ENCODE data around the gene CSAG3. TPM values are rescaled to one million over a fixed set of nuclear protein-coding genes. Genes with fewer than 3 reads are reported as not detected.
"Not testable (repeated sequence)": the region's sequence is repeated elsewhere in the genome, so short reads cannot be mapped to it uniquely, and the experiment has no call there.

Gene CSAG3
- total and polyA plus RNA-seq, 2 of the 4 experiments (the other 2 are of a cell fraction), result not detected

DNA sequence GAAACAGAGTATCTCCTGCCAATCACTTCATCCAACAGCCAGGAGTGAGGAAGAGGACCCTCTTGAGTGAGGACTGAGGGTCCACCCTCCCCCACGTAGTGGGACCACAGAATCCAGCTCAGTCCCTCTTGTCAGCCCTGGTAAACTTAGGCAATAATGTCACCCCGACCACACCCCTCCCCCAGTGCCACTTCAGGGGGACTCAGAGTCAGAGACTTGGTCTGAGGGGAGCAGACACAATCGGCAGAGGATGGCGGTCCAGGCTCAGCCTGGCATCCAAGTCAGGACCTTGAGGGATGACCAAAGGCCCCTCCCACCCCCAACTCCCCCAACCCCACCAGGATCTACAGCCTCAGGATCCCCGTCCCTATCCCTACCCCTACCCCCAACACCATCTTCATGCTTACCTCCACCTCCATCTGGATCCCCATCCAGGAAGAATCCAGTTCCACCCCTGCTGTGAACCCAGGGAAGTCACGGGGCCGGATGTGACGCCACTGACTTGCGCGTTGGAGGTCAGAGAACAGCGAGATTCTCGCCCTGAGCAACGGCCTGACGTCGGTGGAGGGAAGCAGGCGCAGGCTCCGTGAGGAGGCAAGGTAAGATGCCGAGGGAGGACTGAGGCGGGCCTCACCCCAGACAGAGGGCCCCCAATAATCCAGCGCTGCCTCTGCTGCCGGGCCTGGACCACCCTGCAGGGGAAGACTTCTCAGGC, 25.6 kb upstream of the CSAG3 start, which contains the start of the genes CSAG1 and MAGEA12:
Gene CSAG1, minus strand, starts transcription at position 461 of the 715 bp plus-strand sequence. CDS start 1,261 bp downstream, outside the sequence.
Gene MAGEA12, plus strand, starts transcription at position 497 of the 715 bp plus-strand sequence. CDS start 2,405 bp downstream, outside the sequence.
- BruUV-seq (replicated peaks), result no TSS peak
- H4K5ac ChIP-seq (ENCODE audit: low read depth, low read length), result no peak within 1 kb of the TSS
- H3K14ac ChIP-seq (replicated peaks; ENCODE audit: low read depth, low read length), result no peak within 1 kb of the TSS
- H3K27ac ChIP-seq (ENCODE audit: insufficient read depth, low read length), result no peak within 1 kb of the TSS
- H3K4me2 ChIP-seq (ENCODE audit: low read depth, low read length), result no peak within 1 kb of the TSS
- H3K36me3 ChIP-seq (ENCODE audit: control insufficient read depth, insufficient read depth, low read length), result no peaks in the 10 kb centered on the region
- intact Hi-C loops (cut with micrococcal nuclease) (no loop called here), in situ Hi-C loops (cut with MboI; ENCODE audit: low sequenced_read_pairs) (no loop called here), dilution Hi-C loops (cut with HindIII; ENCODE audit: low sequenced_read_pairs, unreplicated experiment) (no loop called here)
- CTCF ChIA-PET, result no interaction called here
- no peak within 1 kb of the TSS for H4K91ac ChIP-seq (ENCODE audit: insufficient read depth, low read depth, low read length)
- no peak within 1 kb of the TSS for H4K8ac ChIP-seq (ENCODE audit: low read depth in 2 of 2, low read length in 2 of 2)
- no peak within 1 kb of the TSS for H2BK20ac ChIP-seq (ENCODE audit: low read depth, low read length)
- no peaks in the 10 kb centered on the region for H4K20me1 ChIP-seq (ENCODE audit: insufficient read depth, low read length)
- H3K56ac ChIP-seq (ENCODE audit: extremely low read depth, insufficient read depth, low read length), result no peak within 1 kb of the TSS
- H2BK120ac ChIP-seq (ENCODE audit: low read depth, low read length), result no peak within 1 kb of the TSS
- no peak within 1 kb of the TSS for H2AFZ ChIP-seq (replicated peaks; ENCODE audit: low read length, poor library complexity)
- H3K23ac ChIP-seq (ENCODE audit: low read depth, low read length), result no peak within 1 kb of the TSS
- TF ChIP-seq NFE2L2 (IDR thresholded peaks at IDR 0.05; ENCODE audit: low read depth, low read length) (no peak), FOS (IDR thresholded peaks at IDR 0.05; ENCODE audit: low read depth, low read length) (no peak), POLR2A (IDR thresholded peaks at IDR 0.05; ENCODE audit: low read depth, low read length) (no peak), CHD1 (IDR thresholded peaks at IDR 0.05; ENCODE audit: low read depth, low read length) (no peak), CEBPB (IDR thresholded peaks at IDR 0.05; ENCODE audit: low read depth, low read length) (no peak), RAD21 (IDR thresholded peaks at IDR 0.05; ENCODE audit: low read length) (no peak), BHLHE40 (IDR thresholded peaks at IDR 0.05; ENCODE audit: low read depth, low read length) (no peak), SMC3 (IDR thresholded peaks at IDR 0.05; ENCODE audit: low read depth, low read length) (no peak)
- no peak within 1 kb of the TSS for H2AK9ac ChIP-seq (replicated peaks; ENCODE audit: low read depth, low read length, poor library complexity)
- no peaks in the 10 kb centered on the region for H3K4me1 ChIP-seq (ENCODE audit: control insufficient read depth, insufficient read depth, low read length)
- no peaks in the 10 kb centered on the region for H3K79me1 ChIP-seq (ENCODE audit: low read depth in 1 of 2, low read length in 2 of 2)
- no CpG with 5 or more reads among the region's 21 CpGs for WGBS, 2 experiments (ENCODE audit: extremely low coverage in 2 of 2, insufficient read length in 1 of 2)
- H3K27me3 ChIP-seq (ENCODE audit: control insufficient read depth, insufficient read depth, low read length), result no peaks in the 10 kb centered on the region
- POLR2A ChIA-PET (ENCODE audit: unreplicated experiment), result no interaction called here
- no peak within 1 kb of the TSS for H2AK5ac ChIP-seq (ENCODE audit: low read depth, low read length)
- no peak within 1 kb of the TSS for H3K4me3 ChIP-seq (ENCODE audit: insufficient read depth, low read depth, low read length)
- H3K9ac ChIP-seq (ENCODE audit: low read depth, low read length), result no peak within 1 kb of the TSS
- H3K4ac ChIP-seq (ENCODE audit: low read depth, low read length), result no peak within 1 kb of the TSS
- no peak for ATAC-seq (ENCODE audit: low read depth)
- no peak for DNase-seq
- no peak within 1 kb of the TSS for H2BK15ac ChIP-seq (ENCODE audit: low read depth, low read length)
- H3K9me1 ChIP-seq (ENCODE audit: insufficient read depth, low read length), result no peaks in the 10 kb centered on the region
- H3K9me3 ChIP-seq (ENCODE audit: control insufficient read depth, insufficient read depth, low read length), result no peaks in the 10 kb centered on the region; the same call in 1 of the 2 replicates
- no peak within 1 kb of the TSS for H3K18ac ChIP-seq (ENCODE audit: low read depth, low read length)
- no peak within 1 kb of the TSS for H2BK5ac ChIP-seq (ENCODE audit: low read depth, low read length, poor library complexity, severe bottlenecking)

DNA sequence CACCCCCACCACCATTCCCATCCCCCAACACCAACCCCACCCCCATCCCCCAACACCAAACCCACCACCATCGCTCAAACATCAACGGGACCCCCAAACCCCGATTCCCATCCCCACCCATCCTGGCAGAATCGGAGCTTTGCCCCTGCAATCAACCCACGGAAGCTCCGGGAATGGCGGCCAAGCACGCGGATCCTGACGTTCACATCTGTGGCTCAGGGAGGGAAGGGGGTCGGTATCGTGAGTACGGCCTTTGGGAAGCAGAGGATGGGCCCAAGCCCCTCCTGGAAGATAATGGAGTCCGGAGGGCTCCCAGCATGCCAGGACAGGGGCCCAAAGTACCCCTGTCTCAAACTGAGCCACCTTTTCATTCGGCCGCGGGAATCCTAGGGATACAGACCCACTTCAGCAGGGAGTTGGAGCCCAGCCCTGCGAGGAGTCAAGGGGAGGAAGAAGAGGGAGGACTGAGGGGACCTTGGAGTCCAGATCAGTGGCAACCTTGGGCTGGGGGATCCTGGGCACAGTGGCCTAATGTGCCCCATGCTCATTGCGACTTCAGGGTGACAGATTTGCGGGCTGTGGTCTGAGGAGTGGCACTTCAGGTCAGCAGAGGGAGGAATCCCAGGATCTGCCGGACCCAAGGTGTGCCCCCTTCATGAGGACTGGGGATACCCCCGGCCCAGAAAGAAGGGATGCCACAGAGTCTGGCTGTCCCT, 24.7 kb upstream of the CSAG3 start:
- H3K9me3 ChIP-seq (ENCODE audit: control insufficient read depth, insufficient read depth, low read length); H3K9me1 ChIP-seq (ENCODE audit: insufficient read depth, low read length); H3K9ac ChIP-seq (ENCODE audit: low read depth, low read length); H4K8ac ChIP-seq (ENCODE audit: low read depth in 2 of 2, low read length in 2 of 2); H2BK5ac ChIP-seq (ENCODE audit: low read depth, low read length, poor library complexity, severe bottlenecking); H2BK120ac ChIP-seq (ENCODE audit: low read depth, low read length); H3K27me3 ChIP-seq (ENCODE audit: control insufficient read depth, insufficient read depth, low read length); H4K5ac ChIP-seq (ENCODE audit: low read depth, low read length); H2AFZ ChIP-seq (replicated peaks; ENCODE audit: low read length, poor library complexity); H2AK9ac ChIP-seq (replicated peaks; ENCODE audit: low read depth, low read length, poor library complexity); H3K27ac ChIP-seq (ENCODE audit: insufficient read depth, low read length); H2AK5ac ChIP-seq (ENCODE audit: low read depth, low read length); H4K20me1 ChIP-seq (ENCODE audit: insufficient read depth, low read length); intact Hi-C loops (cut with micrococcal nuclease); in situ Hi-C loops (cut with MboI; ENCODE audit: low sequenced_read_pairs); BruUV-seq (replicated peaks); POLR2A ChIA-PET (ENCODE audit: unreplicated experiment); DNase-seq; H3K14ac ChIP-seq (replicated peaks; ENCODE audit: low read depth, low read length); CTCF ChIA-PET; dilution Hi-C loops (cut with HindIII; ENCODE audit: low sequenced_read_pairs, unreplicated experiment); H2BK20ac ChIP-seq (ENCODE audit: low read depth, low read length); H3K36me3 ChIP-seq (ENCODE audit: control insufficient read depth, insufficient read depth, low read length); H3K4me3 ChIP-seq (ENCODE audit: insufficient read depth, low read depth, low read length); H3K4ac ChIP-seq (ENCODE audit: low read depth, low read length); H3K56ac ChIP-seq (ENCODE audit: extremely low read depth, insufficient read depth, low read length); H2BK15ac ChIP-seq (ENCODE audit: low read depth, low read length); H4K91ac ChIP-seq (ENCODE audit: insufficient read depth, low read depth, low read length); H3K18ac ChIP-seq (ENCODE audit: low read depth, low read length); H3K4me2 ChIP-seq (ENCODE audit: low read depth, low read length); H3K4me1 ChIP-seq (ENCODE audit: control insufficient read depth, insufficient read depth, low read length); H3K79me1 ChIP-seq (ENCODE audit: low read depth in 1 of 2, low read length in 2 of 2); ATAC-seq (ENCODE audit: low read depth); H3K23ac ChIP-seq (ENCODE audit: low read depth, low read length): not testable (repeated sequence)
- WGBS, 2 experiments (ENCODE audit: extremely low coverage in 2 of 2, insufficient read length in 1 of 2), result 71% methylated on average over 7 of the region's 22 CpGs; no CpG with 5 or more reads in 1 of the 2 experiments

All from IMR-90 (cell line).